Caco-2 (cell line): ENCODE data around the gene CDAN1. TPM values are rescaled to one million over a fixed set of nuclear protein-coding genes. Genes with fewer than 3 reads are reported as not detected.

Experiments
- BruUV-seq: library from RNA; stranded (reverse); fragments of 400-500 nt; replicated peaks from 2 replicates; lab custom pipeline; 2021; lab: Mats Ljungman, UMichigan
- CTCF ChIA-PET: fragments of 300-600 bp; sonication (Branson Sonifier 250); formaldehyde crosslinking; loops from one replicate; lab custom pipeline; 2022; ENCODE audit warnings: antibody characterized with exemption; lab: Charles Lee
- POLR2A ChIA-PET: fragments of 300-600 bp; sonication (Branson Sonifier 250); formaldehyde crosslinking; loops from one replicate; lab custom pipeline; 2022; ENCODE audit warnings: antibody characterized with exemption; lab: Charles Lee
- DNase-seq, 2 experiments: peaks; one replicate each; pipeline versions ENCODE4 v3.0.0 to v3.0.0-alpha.2; 2020 to 2022
- H3K27me3 ChIP-seq: replicated peaks from 2 replicates; pipeline ENCODE4 v1.6.0; 2011; ENCODE audit warnings: low read length; ENCODE audit not compliant: control insufficient read depth, insufficient read depth
- H3K36me3 ChIP-seq: 2 replicates; pipeline ENCODE4 v1.5.1; 2011; ENCODE audit warnings: low read length; ENCODE audit not compliant: control insufficient read depth, insufficient read depth
- H3K4me1 ChIP-seq: fragments of 250-450 bp; sonication (Bioruptor Pico); 2 replicates; pipeline ENCODE4 v1.5.1; 2020; ENCODE audit warnings: mild to moderate bottlenecking
- H3K4me3 ChIP-seq: 2 replicates; pipeline ENCODE4 v1.5.1; 2011; ENCODE audit warnings: low read depth, mild to moderate bottlenecking, control low read depth, low read length
- H3K9me3 ChIP-seq: fragments of 250-450 bp; sonication (Bioruptor Pico); 2 replicates; pipeline ENCODE4 v1.5.1; 2020; ENCODE audit warnings: mild to moderate bottlenecking, moderate library complexity
- H3K27ac Mint-ChIP-seq: one replicate; pipeline ENCODE4 v1.8.0; 2022; ENCODE audit warnings: mixed read lengths; ENCODE audit not compliant: unreplicated experiment
- H3K27me3 Mint-ChIP-seq: one replicate; pipeline ENCODE4 v1.8.0; 2022; ENCODE audit warnings: mixed read lengths; ENCODE audit not compliant: insufficient read depth, unreplicated experiment
- H3K36me3 Mint-ChIP-seq: one replicate; pipeline ENCODE4 v1.8.0; 2022; ENCODE audit warnings: mild to moderate bottlenecking, mixed read lengths; ENCODE audit not compliant: insufficient read depth, unreplicated experiment
- H3K4me1 Mint-ChIP-seq: one replicate; pipeline ENCODE4 v1.8.0; 2022; ENCODE audit warnings: low read depth, mixed read lengths; ENCODE audit not compliant: unreplicated experiment
- H3K4me3 Mint-ChIP-seq: one replicate; pipeline ENCODE4 v1.8.0; 2022; ENCODE audit warnings: mild to moderate bottlenecking, moderate library complexity, mixed read lengths; ENCODE audit not compliant: unreplicated experiment
- H3K9me3 Mint-ChIP-seq: one replicate; pipeline ENCODE4 v1.8.0; 2022; ENCODE audit warnings: mixed read lengths; ENCODE audit not compliant: unreplicated experiment
- intact Hi-C: fragments of 100-400 bp; cut with micrococcal nuclease; formaldehyde crosslinking; loops from one replicate; pipeline ENCODE4 v1.10.0; 2022; ENCODE audit not compliant: unreplicated experiment
- total RNA-seq: library from RNA; stranded (reverse); gene quantifications from 2 replicates; pipeline ENCODE4 v1.2.3, GENCODE V29; 2022
- TF ChIP-seq, protein P1 (sequence below), 2 experiments: fragments of 200-600 bp in 1 of 2; IDR thresholded peaks; 1 replicate in 1 of 2; 2 replicates in 1 of 2; pipeline versions ENCODE4 v1.5.1 to v1.8.0; 2011 to 2022; ENCODE audit warnings: antibody characterized with exemption in 1 of 2, control low read depth in 1 of 2, inconsistent platforms in 1 of 2, low read depth in 1 of 2, low read length in 1 of 2, mild to moderate bottlenecking in 1 of 2, moderate library complexity in 1 of 2; ENCODE audit not compliant: insufficient read depth in 1 of 2, severe bottlenecking in 1 of 2, unreplicated experiment in 1 of 2

CDAN1 gene
- total RNA-seq, 1 experiment from 2014 or later = 29.4 TPM

DNA sequence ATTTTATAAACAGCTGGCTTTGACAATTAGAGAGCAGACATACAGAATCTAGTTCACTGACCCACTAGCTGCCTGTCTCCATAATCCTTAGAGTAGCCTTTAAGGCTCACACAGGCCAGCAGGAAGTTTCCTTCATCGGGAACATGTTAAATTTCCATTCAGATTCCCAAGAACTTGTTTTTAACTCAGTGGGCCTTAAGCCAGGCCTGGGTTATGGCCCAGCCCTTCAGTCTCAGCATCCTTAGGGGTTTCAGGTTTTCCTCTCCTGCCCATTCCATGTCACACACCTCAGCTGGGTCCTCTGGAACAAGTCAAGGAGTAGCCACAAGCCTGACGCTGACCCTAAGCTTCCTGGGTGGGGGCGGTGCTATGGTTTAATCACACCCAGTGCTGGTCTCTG is 15.0 kb downstream of the CDAN1 start:
- DNase-seq = no peak
- H3K27ac Mint-ChIP-seq = no peak overlapping the region
- H3K4me1 ChIP-seq = no peaks in the 10 kb centered on the region
- no peaks in the 10 kb centered on the region for H3K27me3 ChIP-seq
- ChIA-PET POLR2A (no interaction called here), CTCF (interaction anchor here (1.0 kb wide), 1 partner anchor 205 kb away, joined by 4 read pairs; no protein-coding TSS in a partner anchor)
- no peaks in the 10 kb centered on the region for H3K9me3 Mint-ChIP-seq
- H3K27me3 Mint-ChIP-seq = no peaks in the 10 kb centered on the region
- TF ChIP-seq, protein P1, sequence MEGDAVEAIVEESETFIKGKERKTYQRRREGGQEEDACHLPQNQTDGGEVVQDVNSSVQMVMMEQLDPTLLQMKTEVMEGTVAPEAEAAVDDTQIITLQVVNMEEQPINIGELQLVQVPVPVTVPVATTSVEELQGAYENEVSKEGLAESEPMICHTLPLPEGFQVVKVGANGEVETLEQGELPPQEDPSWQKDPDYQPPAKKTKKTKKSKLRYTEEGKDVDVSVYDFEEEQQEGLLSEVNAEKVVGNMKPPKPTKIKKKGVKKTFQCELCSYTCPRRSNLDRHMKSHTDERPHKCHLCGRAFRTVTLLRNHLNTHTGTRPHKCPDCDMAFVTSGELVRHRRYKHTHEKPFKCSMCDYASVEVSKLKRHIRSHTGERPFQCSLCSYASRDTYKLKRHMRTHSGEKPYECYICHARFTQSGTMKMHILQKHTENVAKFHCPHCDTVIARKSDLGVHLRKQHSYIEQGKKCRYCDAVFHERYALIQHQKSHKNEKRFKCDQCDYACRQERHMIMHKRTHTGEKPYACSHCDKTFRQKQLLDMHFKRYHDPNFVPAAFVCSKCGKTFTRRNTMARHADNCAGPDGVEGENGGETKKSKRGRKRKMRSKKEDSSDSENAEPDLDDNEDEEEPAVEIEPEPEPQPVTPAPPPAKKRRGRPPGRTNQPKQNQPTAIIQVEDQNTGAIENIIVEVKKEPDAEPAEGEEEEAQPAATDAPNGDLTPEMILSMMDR (IDR thresholded peaks at IDR 0.05; ENCODE audit: insufficient read depth in 1 of 2, low read depth in 1 of 2, low read length in 1 of 2, severe bottlenecking in 1 of 2, unreplicated experiment in 1 of 2) = no peak
- H3K4me1 Mint-ChIP-seq = peaks cover 7% of the 10 kb centered on the region
- intact Hi-C loops = no loop called here
- no peak overlapping the region for H3K4me3 Mint-ChIP-seq
- no peak overlapping the region for H3K4me3 ChIP-seq
- BruUV-seq = no TSS peak
- H3K36me3 Mint-ChIP-seq = peaks cover 28% of the 10 kb centered on the region
- H3K9me3 ChIP-seq = no peaks in the 10 kb centered on the region
- no peaks in the 10 kb centered on the region; the same call in 1 of the 2 replicates for H3K36me3 ChIP-seq

DNA sequence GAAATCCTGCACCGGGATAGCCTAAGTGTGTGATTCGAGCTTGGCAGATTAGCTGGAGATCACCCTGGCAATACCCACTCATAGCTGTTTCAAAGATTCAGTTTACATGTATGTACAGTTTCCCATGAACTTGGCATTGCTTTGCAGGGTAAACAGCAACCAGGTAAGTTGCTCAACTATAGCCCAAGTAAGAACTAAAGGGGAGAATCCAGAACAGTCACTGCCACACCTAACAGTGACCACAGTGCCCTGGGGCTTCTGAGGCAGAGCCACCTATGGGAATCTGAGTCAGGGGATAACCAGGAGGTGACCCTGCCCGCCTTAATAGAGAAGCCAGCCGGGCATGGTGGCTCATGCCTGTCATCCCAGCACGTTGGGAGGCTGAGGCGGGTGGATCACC is 15.9 kb downstream of the CDAN1 start:
- Mint-ChIP-seq H3K9me3 (no peaks in the 10 kb centered on the region), H3K4me1 (peaks cover 7% of the 10 kb centered on the region), H3K4me3 (no peak overlapping the region), H3K27me3 (no peaks in the 10 kb centered on the region), H3K36me3 (peaks cover 28% of the 10 kb centered on the region), H3K27ac (no peak overlapping the region)
- Histone ChIP-seq H3K4me1 (no peaks in the 10 kb centered on the region), H3K9me3 (no peaks in the 10 kb centered on the region), H3K36me3 (no peaks in the 10 kb centered on the region; the same call in 1 of the 2 replicates), H3K27me3 (no peaks in the 10 kb centered on the region), H3K4me3 (no peak overlapping the region)
- intact Hi-C loops = no loop called here
- POLR2A ChIA-PET = no interaction called here
- BruUV-seq = no TSS peak
- CTCF ChIA-PET = no interaction called here
- TF ChIP-seq, protein P1 (IDR thresholded peaks at IDR 0.05; ENCODE audit: insufficient read depth in 1 of 2, low read depth in 1 of 2, low read length in 1 of 2, severe bottlenecking in 1 of 2, unreplicated experiment in 1 of 2) = no peak
- no peak for DNase-seq

DNA sequence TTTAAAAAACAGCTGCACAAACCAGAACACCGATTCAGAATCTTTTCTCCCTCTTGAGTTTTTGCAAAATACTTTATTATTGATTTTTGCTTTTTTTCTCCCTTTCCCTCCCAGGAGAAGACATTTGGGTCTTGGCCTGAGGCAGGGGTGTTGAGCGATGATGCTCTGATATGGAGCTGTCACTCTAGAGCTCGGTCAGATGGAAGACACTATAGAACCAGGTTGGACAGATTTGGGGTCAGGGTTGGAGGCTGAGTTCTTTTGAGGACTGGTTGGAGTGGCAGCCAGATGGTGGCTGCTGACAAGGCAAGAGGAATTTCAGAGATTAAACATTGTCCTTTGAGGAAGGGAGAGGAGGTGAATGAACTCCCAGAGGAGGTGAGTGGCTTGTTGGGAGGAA is 16.9 kb downstream of the CDAN1 start:
- no peaks in the 10 kb centered on the region for H3K27me3 Mint-ChIP-seq
- TF ChIP-seq, protein P1 (IDR thresholded peaks at IDR 0.05; ENCODE audit: insufficient read depth in 1 of 2, low read depth in 1 of 2, low read length in 1 of 2, severe bottlenecking in 1 of 2, unreplicated experiment in 1 of 2) = no peak

More for the DNA sequence above, 16.9 kb downstream of the CDAN1 start:
- Mint-ChIP-seq H3K27ac (peak overlapping the region; percentile 26), H3K4me1 (peaks cover 7% of the 10 kb centered on the region), H3K4me3 (no peak overlapping the region), H3K36me3 (peaks cover 21% of the 10 kb centered on the region), H3K9me3 (no peaks in the 10 kb centered on the region)
- no peak for DNase-seq
- intact Hi-C loops = no loop called here
- ChIA-PET POLR2A (interaction anchor here (0.9 kb wide), 1 partner anchor 747 kb away, joined by 4 read pairs; no protein-coding TSS in a partner anchor), CTCF (no interaction called here)
- no peaks in the 10 kb centered on the region for H3K9me3 ChIP-seq
- no peaks in the 10 kb centered on the region for H3K36me3 ChIP-seq
- no peaks in the 10 kb centered on the region for H3K27me3 ChIP-seq
- no peak overlapping the region for H3K4me3 ChIP-seq
- BruUV-seq = no TSS peak
- H3K4me1 ChIP-seq = no peaks in the 10 kb centered on the region
